B cell (primary cell): Measurements from ENCODE around the gene AOAH.
"Not testable (repeated sequence)": the region's sequence is repeated elsewhere in the genome, so short reads cannot be mapped to it uniquely, and the experiment has no call there.

ENCODE experiments used
- CTCF ChIP-seq: fragments of 200-600 bp; IDR thresholded peaks from one replicate; pipeline ENCODE4 v1.8.0; 2022; ENCODE audit warnings: antibody characterized with exemption, mild to moderate bottlenecking
- EZH2 ChIP-seq: IDR thresholded peaks from 2 replicates; pipeline ENCODE4 v1.6.1; 2012; ENCODE audit warnings: borderline replicate concordance, low read depth, mild to moderate bottlenecking, moderate library complexity, low read length; ENCODE audit not compliant: insufficient read depth, poor library complexity, severe bottlenecking

GRCh38 chr7:36497176-36497575 is 227.1 kb downstream of the AOAH start:
- not testable (repeated sequence) for TF ChIP-seq CTCF, EZH2
